NT2/D1 (cell line): ENCODE measurements around the gene ITPR2.

Experiments used
- DNase-seq: peaks from one replicate; pipeline ENCODE4 v3.0.0-alpha.2; 2011; ENCODE audit warnings: low read depth, low spot score
- H3K27me3 ChIP-seq: 2 replicates; pipeline ENCODE4 v1.6.0; 2011; ENCODE audit warnings: mild to moderate bottlenecking; ENCODE audit not compliant: insufficient read length, insufficient read depth
- H3K36me3 ChIP-seq: 2 replicates; pipeline ENCODE4 v1.6.1; 2011; ENCODE audit warnings: mild to moderate bottlenecking, low read length, mixed read lengths; ENCODE audit not compliant: insufficient read depth, insufficient read length
- H3K4me1 ChIP-seq: 2 replicates; pipeline ENCODE4 v1.5.1; 2011; ENCODE audit not compliant: insufficient read depth, insufficient read length
- H3K4me3 ChIP-seq: 2 replicates; pipeline ENCODE4 v1.5.1; 2011; ENCODE audit warnings: low read depth; ENCODE audit not compliant: insufficient read length
- H3K9ac ChIP-seq: 2 replicates; pipeline ENCODE4 v1.6.0; 2011; ENCODE audit warnings: low read depth; ENCODE audit not compliant: insufficient read length
- H3K9me3 ChIP-seq: 2 replicates; pipeline ENCODE4 v1.5.1; 2011; ENCODE audit warnings: mild to moderate bottlenecking, low read length; ENCODE audit not compliant: insufficient read depth
- SUZ12 ChIP-seq: IDR thresholded peaks from 2 replicates; pipeline ENCODE4 v1.6.1; 2011; ENCODE audit not compliant: insufficient read length, insufficient read depth; ENCODE audit errors: extremely low read depth
- YY1 ChIP-seq: IDR thresholded peaks from 2 replicates; pipeline ENCODE4 v1.6.1; 2011; ENCODE audit not compliant: insufficient read length, insufficient read depth
- ZNF274 ChIP-seq: IDR thresholded peaks from 2 replicates; pipeline ENCODE4 v1.6.1; 2011; ENCODE audit warnings: mild to moderate bottlenecking, low read depth, low read length

ITPR2 gene

DNA sequence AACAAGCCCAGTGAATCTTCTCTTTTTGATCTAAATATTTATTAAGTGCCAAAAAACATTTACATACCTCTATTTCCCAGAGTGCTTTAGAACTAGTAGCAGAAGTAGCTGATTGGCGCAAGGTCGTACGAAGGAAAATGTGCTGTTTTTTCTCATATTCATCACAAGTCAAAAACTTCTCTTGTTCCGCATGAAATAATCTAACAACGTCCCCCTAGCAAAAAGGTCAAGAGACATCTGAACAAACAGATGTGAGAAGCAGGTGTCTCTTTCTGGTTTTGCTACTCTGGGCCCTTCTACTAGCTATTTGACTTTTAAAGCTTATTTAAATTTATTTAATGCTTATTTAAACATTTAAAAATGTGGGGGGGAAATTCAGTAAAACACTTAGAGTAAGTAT is 117.8 kb downstream of the ITPR2 start:
- no peaks in the 10 kb centered on the region for H3K9me3 ChIP-seq
- H3K4me1 ChIP-seq, result no peaks in the 10 kb centered on the region
- DNase-seq, result no peak
- no peak for TF ChIP-seq ZNF274
- no peak for TF ChIP-seq YY1
- TF ChIP-seq SUZ12, result no peak
- no peak overlapping the region for H3K9ac ChIP-seq
- H3K4me3 ChIP-seq, result no peak overlapping the region
- H3K36me3 ChIP-seq, result no peaks in the 10 kb centered on the region
- no peaks in the 10 kb centered on the region for H3K27me3 ChIP-seq

DNA sequence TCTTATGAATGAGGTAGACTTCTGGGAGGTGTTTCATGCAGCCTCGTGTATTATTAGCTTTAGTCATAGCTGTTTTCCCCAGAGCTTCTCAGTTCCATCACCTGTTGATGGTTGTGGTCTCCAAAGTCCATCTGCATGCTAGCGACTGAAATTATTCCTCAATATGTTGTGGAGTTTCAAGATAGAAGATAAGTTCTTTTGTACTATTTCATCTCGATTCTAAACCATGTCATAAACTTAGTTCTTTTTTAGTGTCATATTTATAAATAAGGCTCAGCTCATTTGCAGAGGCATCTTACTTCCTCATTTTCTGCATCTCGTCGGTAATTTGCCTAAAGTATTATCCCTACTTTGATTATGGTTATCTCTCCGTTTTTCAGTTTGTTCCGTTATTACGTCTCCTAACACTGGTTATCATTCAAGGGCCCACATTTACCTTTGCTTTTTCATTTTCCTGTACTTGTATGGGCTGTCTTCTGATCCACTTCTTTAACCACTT is 119.1 kb downstream of the ITPR2 start:
- Histone ChIP-seq H3K36me3 (no peaks in the 10 kb centered on the region), H3K9me3 (no peaks in the 10 kb centered on the region), H3K4me1 (no peaks in the 10 kb centered on the region), H3K27me3 (no peaks in the 10 kb centered on the region), H3K9ac (no peak overlapping the region), H3K4me3 (no peak overlapping the region)
- DNase-seq, result no peak
- TF ChIP-seq ZNF274 (no peak), SUZ12 (no peak), YY1 (no peak)

DNA sequence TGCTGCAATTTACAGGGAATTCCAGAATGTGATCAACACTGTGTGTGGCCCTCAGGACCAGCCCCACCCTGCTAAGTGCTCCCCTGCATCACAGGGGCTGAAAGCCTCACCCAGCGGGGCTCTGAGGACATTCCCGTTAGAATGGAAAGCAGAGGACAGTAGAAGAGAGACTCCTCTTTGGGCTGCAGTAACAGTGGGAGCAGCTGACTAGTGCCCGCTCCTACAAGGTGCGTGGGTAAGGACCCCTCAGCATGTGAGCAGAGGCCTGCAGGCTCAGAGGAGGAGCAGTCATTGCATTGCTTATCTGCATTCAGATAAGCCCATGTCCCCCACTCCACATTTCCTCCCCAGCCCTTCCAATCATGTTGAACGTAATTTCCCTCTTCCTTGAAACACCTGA is 120.1 kb downstream of the ITPR2 start:
- TF ChIP-seq YY1 (no peak), ZNF274 (no peak), SUZ12 (no peak)
- no peak for DNase-seq
- Histone ChIP-seq H3K4me3 (no peak overlapping the region), H3K9me3 (no peaks in the 10 kb centered on the region), H3K4me1 (no peaks in the 10 kb centered on the region), H3K27me3 (no peaks in the 10 kb centered on the region), H3K36me3 (no peaks in the 10 kb centered on the region), H3K9ac (no peak overlapping the region)

DNA sequence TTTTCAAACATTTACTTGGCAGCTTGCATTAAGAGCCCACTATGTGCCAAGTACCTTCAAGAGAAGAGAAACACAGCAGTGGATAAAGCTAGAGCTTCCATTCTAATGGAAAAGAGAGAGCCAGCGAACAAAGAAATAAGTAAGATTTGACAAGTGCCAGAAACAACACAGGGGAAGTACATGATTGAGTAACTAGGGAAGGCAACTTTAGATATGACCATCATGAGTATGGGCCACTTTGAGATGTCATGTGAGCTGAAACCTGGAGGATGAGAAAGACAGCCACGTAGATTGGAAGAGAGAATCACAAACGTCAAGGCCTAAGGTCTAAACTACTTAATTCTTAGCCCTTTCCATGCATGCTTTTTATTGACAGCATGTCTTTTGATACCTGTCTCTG is 121.4 kb downstream of the ITPR2 start:
- no peaks in the 10 kb centered on the region for H3K36me3 ChIP-seq
- H3K27me3 ChIP-seq, result no peaks in the 10 kb centered on the region
- no peaks in the 10 kb centered on the region for H3K4me1 ChIP-seq
- no peaks in the 10 kb centered on the region for H3K9me3 ChIP-seq
- no peak overlapping the region for H3K9ac ChIP-seq
- no peak for TF ChIP-seq SUZ12
- no peak for TF ChIP-seq ZNF274
- TF ChIP-seq YY1, result no peak
- no peak for DNase-seq
- no peak overlapping the region for H3K4me3 ChIP-seq

DNA sequence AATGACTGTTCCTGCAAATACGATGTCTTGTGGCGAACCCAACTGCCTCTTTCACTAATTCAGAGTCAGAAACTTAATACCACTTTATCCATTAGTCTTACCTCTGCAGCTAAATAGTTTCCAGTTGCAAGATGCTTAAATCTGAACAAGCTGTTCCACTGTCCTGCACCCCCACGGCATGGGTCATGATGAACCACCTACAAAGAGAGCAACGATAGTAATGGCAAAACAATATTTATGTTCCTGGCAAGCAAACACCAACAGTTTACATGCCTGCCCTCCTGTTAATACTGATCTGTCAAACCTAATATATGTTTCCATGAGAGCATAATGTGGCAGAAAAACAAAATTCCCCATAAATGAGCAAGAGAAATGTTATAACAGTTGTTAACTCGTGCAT is 121.9 kb downstream of the ITPR2 start:
- Histone ChIP-seq H3K4me1 (no peaks in the 10 kb centered on the region), H3K9ac (no peak overlapping the region), H3K27me3 (no peaks in the 10 kb centered on the region), H3K4me3 (no peak overlapping the region), H3K9me3 (no peaks in the 10 kb centered on the region), H3K36me3 (no peaks in the 10 kb centered on the region)
- no peak for DNase-seq
- TF ChIP-seq ZNF274 (no peak), YY1 (no peak), SUZ12 (no peak)

DNA sequence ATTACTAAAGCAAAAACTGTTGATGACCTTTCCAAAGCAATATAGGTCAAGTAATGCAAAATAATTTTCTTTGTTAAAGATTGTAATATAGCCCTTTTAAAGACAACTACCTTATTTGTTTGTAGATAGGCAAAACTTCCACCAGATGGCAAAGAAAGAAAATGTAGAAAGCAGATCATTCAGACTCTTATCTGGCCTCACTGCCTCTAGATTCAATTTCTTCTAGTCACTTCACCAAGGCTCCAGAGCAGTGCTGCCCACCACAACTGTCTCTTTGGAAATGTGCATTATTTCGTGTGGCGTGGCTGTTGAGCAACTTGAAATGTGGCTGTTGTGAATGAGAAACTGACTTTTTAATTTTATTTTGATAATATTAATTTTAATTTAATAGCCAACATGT is 127.1 kb downstream of the ITPR2 start:
- no peak overlapping the region for H3K9ac ChIP-seq
- H3K4me1 ChIP-seq, result no peaks in the 10 kb centered on the region
- H3K36me3 ChIP-seq, result no peaks in the 10 kb centered on the region
- H3K27me3 ChIP-seq, result no peaks in the 10 kb centered on the region
- no peak overlapping the region for H3K4me3 ChIP-seq
- no peak for DNase-seq
- H3K9me3 ChIP-seq, result no peaks in the 10 kb centered on the region
- TF ChIP-seq YY1 (no peak), SUZ12 (no peak), ZNF274 (no peak)

DNA sequence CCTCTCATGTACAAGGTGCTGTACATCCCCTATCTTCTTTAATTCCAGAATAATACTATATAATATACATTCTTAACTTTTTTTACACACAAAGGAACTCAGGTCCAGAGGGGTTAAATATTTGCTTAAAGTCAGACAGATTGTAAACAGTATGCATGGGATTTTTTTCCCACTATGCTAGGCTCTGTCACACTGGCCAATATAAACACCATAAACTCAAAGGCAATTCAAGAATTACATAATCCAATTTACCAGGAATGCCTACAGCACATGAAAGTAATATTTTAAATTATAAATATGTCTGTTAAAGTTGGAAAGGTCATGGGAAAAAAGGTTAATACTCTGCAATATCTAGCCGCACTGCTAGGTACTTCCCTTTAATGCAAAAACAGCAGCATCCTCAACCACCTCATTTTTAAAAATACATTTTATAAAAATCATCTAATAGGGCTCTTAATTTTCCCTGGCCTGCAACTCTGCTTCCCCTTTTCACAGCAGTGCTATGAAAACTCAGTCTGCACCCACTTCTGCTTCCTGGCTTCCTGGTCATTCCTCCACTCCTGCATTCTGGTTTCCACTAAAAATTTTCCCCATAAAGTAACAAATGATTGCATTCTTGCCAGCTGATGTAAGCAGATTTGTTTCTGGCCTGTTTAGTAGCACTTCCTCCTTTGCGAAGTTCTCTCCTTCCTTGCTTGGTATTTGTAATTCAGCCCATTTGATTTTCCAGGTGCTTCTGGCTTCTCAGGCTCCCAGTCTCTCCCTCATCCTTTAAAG is 128.1 kb downstream of the ITPR2 start:
- H3K36me3 ChIP-seq, result no peaks in the 10 kb centered on the region
- H3K27me3 ChIP-seq, result no peaks in the 10 kb centered on the region
- H3K4me3 ChIP-seq, result no peak overlapping the region
- H3K9me3 ChIP-seq, result no peaks in the 10 kb centered on the region
- TF ChIP-seq SUZ12 (no peak), ZNF274 (no peak), YY1 (no peak)
- no peaks in the 10 kb centered on the region for H3K4me1 ChIP-seq
- no peak for DNase-seq
- H3K9ac ChIP-seq, result no peak overlapping the region

DNA sequence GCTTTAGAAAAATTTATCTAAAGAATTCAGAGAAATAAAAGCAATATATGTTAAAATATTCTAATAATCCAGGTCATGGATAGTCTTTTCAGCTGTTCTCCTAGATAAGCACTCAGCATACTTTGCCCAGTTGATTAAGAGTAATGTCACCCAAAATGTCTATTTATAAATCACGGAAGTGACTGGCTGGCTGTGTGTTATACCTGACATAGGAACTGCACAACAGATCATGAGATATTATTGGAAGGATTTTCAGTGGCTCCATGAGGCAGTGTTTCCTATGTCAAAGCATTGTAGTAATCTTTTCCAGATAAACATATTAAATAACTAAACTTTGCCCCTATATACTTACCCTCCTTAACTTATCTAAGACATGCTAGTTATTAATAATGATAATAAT is 128.8 kb downstream of the ITPR2 start:
- no peaks in the 10 kb centered on the region for H3K36me3 ChIP-seq
- no peaks in the 10 kb centered on the region for H3K27me3 ChIP-seq
- no peak overlapping the region for H3K9ac ChIP-seq
- TF ChIP-seq SUZ12 (no peak), YY1 (no peak), ZNF274 (no peak)
- H3K4me3 ChIP-seq, result no peak overlapping the region
- H3K4me1 ChIP-seq, result no peaks in the 10 kb centered on the region
- DNase-seq, result no peak
- no peaks in the 10 kb centered on the region for H3K9me3 ChIP-seq
